Esophagus squamous epithelium (tissue), 5 donors: ENCODE measurements around the gene MMS19. TPM values are rescaled to one million over a fixed set of nuclear protein-coding genes. Genes with fewer than 3 reads are reported as not detected.
A peak's percentile ranks its signal among the peaks of the same experiment; 100 is the strongest.

Experiments
- DNase-seq: peaks from one replicate; lab custom pipeline; 2025; lab: John Stamatoyannopoulos, UW
- H3K27ac ChIP-seq, 4 donors: fragments of 200-600 bp; sonication (generic); one replicate each; pipeline ENCODE4 v1.5.1; 2016 to 2019; ENCODE audit warnings: mild to moderate bottlenecking in 1 of 4
- H3K27me3 ChIP-seq, 4 donors: fragments of 200-600 bp; sonication (generic); 1 replicate in 3 of 4; 2 replicates in 1 of 4; pipeline versions ENCODE4 v1.5.1 to v1.6.0; 2017 to 2021; ENCODE audit warnings: antibody characterized with exemption in 1 of 4
- H3K36me3 ChIP-seq, 3 donors: fragments of 200-600 bp; sonication (generic); one replicate each; pipeline ENCODE4 v1.5.1; 2016 to 2019
- H3K4me1 ChIP-seq, 3 donors: fragments of 200-600 bp; sonication (generic); one replicate each; pipeline ENCODE4 v1.5.1; 2017 to 2019
- H3K4me3 ChIP-seq, 4 donors: fragments of 200-600 bp; sonication (generic); 1 replicate in 3 of 4; 2 replicates in 1 of 4; pipeline ENCODE4 v1.5.1; 2016 to 2019; ENCODE audit warnings: mild to moderate bottlenecking in 2 of 4, moderate library complexity in 1 of 4
- H3K9me3 ChIP-seq, 3 donors: fragments of 200-600 bp; sonication (generic); one replicate each; pipeline ENCODE4 v1.5.1; 2016 to 2019
- CTCF ChIP-seq, 6 experiments: fragments of 450-650 bp in 4 of 6; fragments of 200-600 bp in 2 of 6; sonication (generic) in 2 of 6; IDR thresholded peaks; one replicate each; pipeline ENCODE4 v1.5.1; 2016 to 2019; ENCODE audit warnings: antibody characterized with exemption in 6 of 6, mild to moderate bottlenecking in 4 of 6, moderate library complexity in 4 of 6
- POLR2A ChIP-seq, 4 donors: fragments of 450-650 bp; IDR thresholded peaks; one replicate each; pipeline ENCODE4 v1.6.1; 2017; ENCODE audit warnings: antibody characterized with exemption in 4 of 4, mild to moderate bottlenecking in 4 of 4, moderate library complexity in 3 of 4
- WGBS, 2 donors: methylation state at CpG; one replicate each; pipeline ENCODE4 v1.1.5; 2018; 5-methylcytosine and 5-hydroxymethylcytosine counted together
- intact Hi-C: fragments of 100-400 bp; cut with DNase I; formaldehyde crosslinking; loops from one replicate; pipeline ENCODE4 v1.15.0; 2022
- small RNA-seq, 4 donors: library from RNA; depleted of rRNA; stranded (forward); fragments of <200 nt; gene quantifications; one replicate each; pipeline ENCODE3, GENCODE V24; 2016
- total RNA-seq, 4 donors: library from RNA; depleted of rRNA; stranded (reverse); fragments of >200 nt; gene quantifications; one replicate each; pipeline ENCODE4 v1.1.0, GENCODE V29; 2016
- donor health status: DM: yes; HTN: yes; CAD: no.

Gene MMS19
- total RNA-seq, 4 donors from 2014 or later = 57.7 to 93.3 (median 65.1) TPM

- no peak overlapping the region for H3K27ac ChIP-seq
- WGBS, 2 donors = 65 to 72% methylated on average over 5 to 6 of the region's 6 CpGs
- H3K27me3 ChIP-seq = no peaks in the 10 kb centered on the region
- no peak for DNase-seq
- no peaks in the 10 kb centered on the region for H3K36me3 ChIP-seq
- no peak for TF ChIP-seq POLR2A (IDR thresholded peaks at IDR 0.05)
- no peak for TF ChIP-seq CTCF (IDR thresholded peaks at IDR 0.05)
- H3K9me3 ChIP-seq = no peaks in the 10 kb centered on the region
- H3K4me1 ChIP-seq = peaks cover 0 to 57% (median 28%) of the 10 kb centered on the region in 3 donors
- intact Hi-C loops = no loop called here
- H3K4me3 ChIP-seq = no peak overlapping the region
Observed at GRCh38 chr10:97416565-97416964, 81.7 kb downstream of the MMS19 start.

GRCh38 chr10:97412891-97413304 lies 85.3 kb downstream of the MMS19 start:
- Histone ChIP-seq H3K4me3 (no peak overlapping the region), H3K4me1 (peaks cover 11 to 70% (median 41%) of the 10 kb centered on the region in 3 donors), H3K36me3 (no peaks in the 10 kb centered on the region), H3K27ac (peak overlapping the region; percentile 85 to 92 (median 87)), H3K9me3 (no peaks in the 10 kb centered on the region), H3K27me3 (no peaks in the 10 kb centered on the region)
- TF ChIP-seq CTCF (IDR thresholded peaks at IDR 0.05) = no peak
- TF ChIP-seq POLR2A (IDR thresholded peaks at IDR 0.05) = no peak
- intact Hi-C loops = no loop called here
- DNase-seq = no peak
- WGBS, 2 donors = 42 to 45% methylated on average over 8 to 9 of the region's 10 CpGs

GRCh38 chr10:97411406-97411805 lies 86.8 kb downstream of the MMS19 start:
- Histone ChIP-seq H3K27me3 (no peaks in the 10 kb centered on the region), H3K36me3 (no peaks in the 10 kb centered on the region), H3K27ac (peak overlapping the region; percentile 16 to 92 (median 87)), H3K4me3 (no peak overlapping the region), H3K4me1 (peaks cover 20 to 79% (median 55%) of the 10 kb centered on the region in 3 donors), H3K9me3 (no peaks in the 10 kb centered on the region)
- TF ChIP-seq POLR2A (IDR thresholded peaks at IDR 0.05) (no peak), CTCF (IDR thresholded peaks at IDR 0.05) (no peak)
- intact Hi-C loops = no loop called here
- no peak for DNase-seq
- WGBS, 2 donors = 83 to 86% methylated on average over 3 to 4 of the region's 4 CpGs

- Histone ChIP-seq H3K27me3 (no peaks in the 10 kb centered on the region), H3K36me3 (no peaks in the 10 kb centered on the region), H3K27ac (peak overlapping the region; percentile 82 to 89 (median 86)), H3K4me1 (peaks cover 20 to 62% (median 44%) of the 10 kb centered on the region in 3 donors), H3K9me3 (no peaks in the 10 kb centered on the region), H3K4me3 (no peak overlapping the region)
- WGBS, 2 donors = 45 to 67% methylated on average over 2 to 9 of the region's 10 CpGs
- intact Hi-C loops = no loop called here
- TF ChIP-seq POLR2A (IDR thresholded peaks at IDR 0.05) (no peak), CTCF (IDR thresholded peaks at IDR 0.05) (no peak)
- no peak for DNase-seq
Observed at GRCh38 chr10:97408496-97408992, 89.7 kb downstream of the MMS19 start.

Small RNA genes within 50 kb of the gene (small RNA-seq; reads per million reads assigned to genes)
- 0 reads per million in 4 donors for gene RF00019

Other genes with a start within 250 kb of the MMS19 start
- gene ARHGAP19, start 205.8 kb downstream of the MMS19 start, total RNA-seq = 10 to 100 TPM in 1 of 4 donors, 1 to 10 TPM in 3; 3.7 to 15.4 (median 7.5) TPM
- gene FRAT1, start 179.2 kb downstream of the MMS19 start, total RNA-seq = 1 to 10 TPM; 1.7 to 6.1 (median 3.9) TPM
- gene FRAT2, start 163.7 kb downstream of the MMS19 start, total RNA-seq = 10 to 100 TPM; 16.6 to 29.4 (median 20.3) TPM
- gene RRP12, start 97.1 kb downstream of the MMS19 start, total RNA-seq = 10 to 100 TPM; 14.9 to 33.4 (median 23.9) TPM
- 100 to 1,000 TPM; 310 to 700 (median 514) TPM for gene PGAM1, start 72.2 kb downstream of the MMS19 start, total RNA-seq
- gene EXOSC1, start 52.4 kb downstream of the MMS19 start, total RNA-seq = 10 to 100 TPM; 12.4 to 44.8 (median 24.7) TPM
- 10 to 100 TPM; 17.0 to 36.9 (median 28.2) TPM for gene ZDHHC16, start 52.2 kb downstream of the MMS19 start, total RNA-seq
- gene UBTD1, start 502 bp upstream of the MMS19 start, total RNA-seq = 1 to 10 TPM; 4.3 to 8.5 (median 5.8) TPM
- under 1 TPM in 1 of 4 donors, not detected in 3; 0.79 TPM for gene ANKRD2, start 74.4 kb upstream of the MMS19 start, total RNA-seq
- 1 to 10 TPM in 3 of 4 donors, under 1 TPM in 1; 0.62 to 1.1 (median 1.1) TPM for gene HOGA1, start 86.0 kb upstream of the MMS19 start, total RNA-seq
- not detected for gene C10orf62, start 91.3 kb upstream of the MMS19 start, total RNA-seq
- gene MORN4, start 135.1 kb upstream of the MMS19 start, total RNA-seq = 1 to 10 TPM in 2 of 4 donors, under 1 TPM in 2; 0.34 to 3.6 (median 1.2) TPM
- gene PI4K2A, start 142.2 kb upstream of the MMS19 start, total RNA-seq = 10 to 100 TPM; 14.0 to 29.3 (median 19.6) TPM
- gene AVPI1, start 188.8 kb upstream of the MMS19 start, total RNA-seq = 10 to 100 TPM in 3 of 4 donors, 1 to 10 TPM in 1; 7.7 to 21.7 (median 15.4) TPM
- 10 to 100 TPM in 2 of 4 donors, 1 to 10 TPM in 2; 4.0 to 20.5 (median 12.3) TPM for gene MARVELD1, start 215.3 kb upstream of the MMS19 start, total RNA-seq
- 10 to 100 TPM; 10.1 to 16.0 (median 13.4) TPM for gene ZFYVE27, start 238.7 kb upstream of the MMS19 start, total RNA-seq